PC-3 (cell line): ENCODE data around the gene RAD9A. TPM values are rescaled to one million over a fixed set of nuclear protein-coding genes. Genes with fewer than 3 reads are reported as not detected.

Source experiments
- ATAC-seq: fragments of 200-7000 bp; cut with Tn5 transposase; 2 replicates; pipeline ENCODE4 v1.9.1; 2020; ENCODE audit warnings: mild to moderate bottlenecking, moderate library complexity
- BruUV-seq: library from RNA; stranded (reverse); fragments of 400-500 nt; replicated peaks from 2 replicates; lab custom pipeline; 2021; lab: Mats Ljungman, UMichigan
- CTCF ChIA-PET: fragments of 300-600 bp; sonication (Branson Sonifier 250); formaldehyde crosslinking; loops from one replicate; lab custom pipeline; 2022; ENCODE audit warnings: antibody characterized with exemption; lab: Charles Lee
- POLR2A ChIA-PET: fragments of 300-600 bp; sonication (Branson Sonifier 250); formaldehyde crosslinking; loops from one replicate; lab custom pipeline; 2022; ENCODE audit warnings: antibody characterized with exemption; ENCODE audit not compliant: unreplicated experiment; lab: Charles Lee
- DNase-seq: peaks from one replicate; pipeline ENCODE4 v3.0.0-alpha.2; 2015
- H2AFZ ChIP-seq: fragments of 300-600 bp; sonication (generic); 2 replicates; pipeline ENCODE4 v1.6.0; 2016; ENCODE audit warnings: antibody characterized with exemption, low read length
- H3F3A ChIP-seq: fragments of 300-600 bp; sonication (generic); one replicate; pipeline ENCODE4 v1.6.0; 2017; ENCODE audit warnings: antibody characterized with exemption, low read length, control low read depth, mild to moderate bottlenecking; ENCODE audit not compliant: unreplicated experiment
- H3K27ac ChIP-seq: fragments of 300-600 bp; sonication (generic); 2 replicates; pipeline ENCODE4 v1.5.1; 2016; ENCODE audit warnings: mild to moderate bottlenecking, low read length
- H3K27me3 ChIP-seq: fragments of 300-600 bp; sonication (generic); 2 replicates; pipeline ENCODE4 v1.6.1; 2016; ENCODE audit warnings: low read length, mixed read lengths
- H3K36me3 ChIP-seq: fragments of 300-600 bp; sonication (generic); 2 replicates; pipeline ENCODE4 v1.6.1; 2016; ENCODE audit warnings: low read depth, mixed run types, low read length, mixed read lengths
- H3K4me1 ChIP-seq: fragments of 300-600 bp; sonication (generic); 2 replicates; pipeline ENCODE4 v1.5.1; 2016; ENCODE audit warnings: low read length; ENCODE audit not compliant: insufficient read depth
- H3K4me2 ChIP-seq: fragments of 300-600 bp; sonication (generic); 2 replicates; pipeline ENCODE4 v1.6.0; 2016; ENCODE audit warnings: low read length
- H3K4me3 ChIP-seq: fragments of 300-600 bp; sonication (generic); 2 replicates; pipeline ENCODE4 v1.5.1; 2016; ENCODE audit warnings: mild to moderate bottlenecking, low read length, mixed read lengths
- H3K79me2 ChIP-seq: fragments of 300-600 bp; sonication (generic); 2 replicates; pipeline ENCODE4 v1.6.1; 2017; ENCODE audit warnings: low read length, mixed read lengths
- H3K9ac ChIP-seq: fragments of 300-600 bp; sonication (generic); 2 replicates; pipeline ENCODE4 v1.6.0; 2016; ENCODE audit warnings: mild to moderate bottlenecking, low read length
- H3K9me2 ChIP-seq: fragments of 300-600 bp; sonication (generic); replicated peaks from 2 replicates; pipeline ENCODE4 v1.6.1; 2016; ENCODE audit warnings: mixed run types, low read length, mixed read lengths
- H3K9me3 ChIP-seq: fragments of 300-600 bp; sonication (generic); 2 replicates; pipeline ENCODE4 v1.6.1; 2016; ENCODE audit warnings: low read length, mixed read lengths
- H4K20me1 ChIP-seq: fragments of 300-600 bp; sonication (generic); 2 replicates; pipeline ENCODE4 v1.6.1; 2016; ENCODE audit warnings: low read length, mixed read lengths
- CTCF ChIP-seq: fragments of 300-600 bp; sonication (generic); conservative IDR thresholded peaks from 2 replicates; pipeline ENCODE4 v1.5.1; 2017; ENCODE audit warnings: antibody characterized with exemption, low read depth, mild to moderate bottlenecking, low read length
- EZH2 ChIP-seq: fragments of 300-600 bp; sonication (generic); IDR thresholded peaks from one replicate; pipeline ENCODE4 v1.6.1; 2017; ENCODE audit warnings: antibody characterized with exemption, mild to moderate bottlenecking, low read length; ENCODE audit not compliant: unreplicated experiment
- EZH2phosphoT487 ChIP-seq: fragments of 300-600 bp; sonication (generic); IDR thresholded peaks from 2 replicates; pipeline ENCODE4 v1.6.1; 2018; ENCODE audit warnings: mild to moderate bottlenecking, antibody characterized with exemption, low read length, borderline replicate concordance
- intact Hi-C: fragments of 100-400 bp; cut with micrococcal nuclease; formaldehyde crosslinking; loops from 2 replicates; pipeline ENCODE4 v1.9.0; 2023
- total RNA-seq: library from RNA; depleted of rRNA; stranded (reverse); fragments of >200 nt; gene quantifications from 2 replicates; pipeline ENCODE4 v1.2.3, GENCODE V29; 2014

The RAD9A gene
- total RNA-seq, 1 experiment from 2014 or later: 45.5 TPM

- no TSS peak for BruUV-seq
- CTCF ChIA-PET: interaction anchor here (0.6 to 1.9 kb wide), 7 partner anchors 11 to 25 kb away, joined by 3 to 10 read pairs (median 4); no protein-coding TSS in a partner anchor
Measured at GRCh38 chr11:67370351-67371076, 21.3 kb upstream of the RAD9A start.

GRCh38 chr11:67371189-67371910 lies 20.4 kb upstream of the RAD9A start:
- POLR2A ChIA-PET: no interaction called here
- Histone ChIP-seq H3F3A (peaks cover 13% of the 10 kb centered on the region), H3K9me3 (no peaks in the 10 kb centered on the region), H3K4me1 (peaks cover 40% of the 10 kb centered on the region), H3K9me2 (no peaks in the 10 kb centered on the region), H4K20me1 (peaks cover 51% of the 10 kb centered on the region), H3K79me2 (peaks cover 71% of the 10 kb centered on the region), H3K27me3 (no peaks in the 10 kb centered on the region), H3K36me3 (peaks cover 23% of the 10 kb centered on the region; the same call in 1 of the 2 replicates), H3K4me2 (peak overlapping the region; percentile 94), H2AFZ (no peak overlapping the region), H3K27ac (peak overlapping the region; percentile 51), H3K9ac (peak overlapping the region; percentile 100), H3K4me3 (peak overlapping the region; percentile 90)
- CTCF ChIA-PET: interaction anchor here (0.6 to 1.9 kb wide), 6 partner anchors 9 to 25 kb away, joined by 3 to 10 read pairs (median 4); partner anchors contain the start of gene POLD4
- TF ChIP-seq CTCF (peak; percentile 79), EZH2phosphoT487 (no peak), EZH2 (no peak)
- TSS peak; percentile 34 for BruUV-seq
- intact Hi-C loops: loop anchor here (5.0 kb wide), 1 partner anchor 109 kb away; no protein-coding TSS in a partner anchor
- DNase-seq (peak; percentile 62), ATAC-seq (peak; percentile 5; the same call in 1 of the 2 replicates)

More at GRCh38 chr11:67370351-67371076, 21.3 kb upstream of the RAD9A start:
- H3K4me1 ChIP-seq: peaks cover 32% of the 10 kb centered on the region
- TF ChIP-seq CTCF: no peak
- TF ChIP-seq EZH2: no peak
- ATAC-seq: no peak
- H3K79me2 ChIP-seq: peaks cover 78% of the 10 kb centered on the region
- peak overlapping the region; percentile 90; the same call in 1 of the 2 replicates for H3K4me3 ChIP-seq
- H3K4me2 ChIP-seq: peak overlapping the region; percentile 94
- intact Hi-C loops: loop anchor here (5.0 kb wide), 1 partner anchor 108 kb away; no protein-coding TSS in a partner anchor
- H3K36me3 ChIP-seq: peaks cover 31% of the 10 kb centered on the region; the same call in 1 of the 2 replicates
- H3F3A ChIP-seq: peaks cover 13% of the 10 kb centered on the region
- POLR2A ChIA-PET: interaction anchor here (0.7 kb wide), 1 partner anchor 643 kb away, joined by 6 read pairs; no protein-coding TSS in a partner anchor
- no peaks in the 10 kb centered on the region for H3K9me2 ChIP-seq
- no peaks in the 10 kb centered on the region for H3K9me3 ChIP-seq
- H3K9ac ChIP-seq: no peak overlapping the region
- no peak overlapping the region for H3K27ac ChIP-seq
- no peak overlapping the region for H2AFZ ChIP-seq
- no peak for DNase-seq
- H3K27me3 ChIP-seq: no peaks in the 10 kb centered on the region
- H4K20me1 ChIP-seq: peaks cover 54% of the 10 kb centered on the region
